ENCODE data around the gene PADI6.

- TF ChIP-seq SALL2 (tag by site-specific recombination; IDR thresholded peaks at IDR 0.05; ENCODE audit: borderline replicate concordance), result no peak
- no peak for TF ChIP-seq ZNF677 (tag by site-specific recombination; IDR thresholded peaks at IDR 0.05)
- TF ChIP-seq CTCF (tag by site-specific recombination; IDR thresholded peaks at IDR 0.05), result no peak
- TF ChIP-seq KLF10 (tag by site-specific recombination; IDR thresholded peaks at IDR 0.05), result no peak
- TF ChIP-seq RBAK (tag by site-specific recombination; IDR thresholded peaks at IDR 0.05), result no peak
These were observed 54.0 kb downstream of the PADI6 start for GRCh38 chr1:17425806-17426600.
